Measurements from ENCODE around the gene FSCN2. TPM values are rescaled to one million over a fixed set of nuclear protein-coding genes. Genes with fewer than 3 reads are reported as not detected.

Gene FSCN2
- total and polyA plus RNA-seq, 2 experiments from 2014 or later, result 0.13 to 1.6 TPM

DNA sequence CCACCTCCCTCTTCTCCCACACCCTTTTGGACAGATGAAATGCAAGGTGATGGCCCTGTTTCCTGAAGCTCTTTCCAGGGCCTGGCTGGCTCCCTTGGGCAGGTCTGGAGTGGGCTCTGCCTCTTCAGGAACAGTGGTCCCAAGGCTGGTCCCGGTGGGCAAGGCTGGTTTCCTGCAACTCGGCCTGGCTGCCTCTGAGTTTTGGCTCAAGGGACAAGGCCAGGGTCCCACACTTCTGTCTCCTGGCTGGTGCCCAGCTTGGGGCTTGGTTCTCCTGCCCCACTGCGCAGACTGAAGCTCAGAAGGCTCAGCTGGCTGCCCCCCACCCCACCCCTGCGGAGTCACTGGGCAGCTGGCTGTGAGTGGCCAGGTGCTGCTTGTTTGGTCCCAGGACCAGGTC is 11.7 kb upstream of the FSCN2 start:
- peaks cover 18% of the 10 kb centered on the region for H3K4me1 Mint-ChIP-seq
- peaks cover 7% of the 10 kb centered on the region for H3K36me3 ChIP-seq (ENCODE audit: insufficient read depth)
- no peak overlapping the region for H3K27ac Mint-ChIP-seq
- TF ChIP-seq ZNF331 (CRISPR knock-in tag; IDR thresholded peaks at IDR 0.05; ENCODE audit: low read depth), result no peak
- no peak for TF ChIP-seq ZNF462 (CRISPR knock-in tag; IDR thresholded peaks at IDR 0.05)
- TF ChIP-seq JUNB (IDR thresholded peaks at IDR 0.05; ENCODE audit: unreplicated experiment), result no peak
- no peak for TF ChIP-seq ZNF114 (CRISPR knock-in tag; IDR thresholded peaks at IDR 0.05)
- TF ChIP-seq STAT1 (IDR thresholded peaks at IDR 0.05; ENCODE audit: unreplicated experiment), result no peak
- TF ChIP-seq EZH2 (IDR thresholded peaks at IDR 0.05; ENCODE audit: low read depth, unreplicated experiment), result no peak
- TF ChIP-seq EZH2phosphoT487 (IDR thresholded peaks at IDR 0.05; ENCODE audit: unreplicated experiment), result no peak
- TF ChIP-seq, protein P1, sequence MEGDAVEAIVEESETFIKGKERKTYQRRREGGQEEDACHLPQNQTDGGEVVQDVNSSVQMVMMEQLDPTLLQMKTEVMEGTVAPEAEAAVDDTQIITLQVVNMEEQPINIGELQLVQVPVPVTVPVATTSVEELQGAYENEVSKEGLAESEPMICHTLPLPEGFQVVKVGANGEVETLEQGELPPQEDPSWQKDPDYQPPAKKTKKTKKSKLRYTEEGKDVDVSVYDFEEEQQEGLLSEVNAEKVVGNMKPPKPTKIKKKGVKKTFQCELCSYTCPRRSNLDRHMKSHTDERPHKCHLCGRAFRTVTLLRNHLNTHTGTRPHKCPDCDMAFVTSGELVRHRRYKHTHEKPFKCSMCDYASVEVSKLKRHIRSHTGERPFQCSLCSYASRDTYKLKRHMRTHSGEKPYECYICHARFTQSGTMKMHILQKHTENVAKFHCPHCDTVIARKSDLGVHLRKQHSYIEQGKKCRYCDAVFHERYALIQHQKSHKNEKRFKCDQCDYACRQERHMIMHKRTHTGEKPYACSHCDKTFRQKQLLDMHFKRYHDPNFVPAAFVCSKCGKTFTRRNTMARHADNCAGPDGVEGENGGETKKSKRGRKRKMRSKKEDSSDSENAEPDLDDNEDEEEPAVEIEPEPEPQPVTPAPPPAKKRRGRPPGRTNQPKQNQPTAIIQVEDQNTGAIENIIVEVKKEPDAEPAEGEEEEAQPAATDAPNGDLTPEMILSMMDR (conservative IDR thresholded peaks at IDR 0.05; ENCODE audit: low read depth in 2 of 2), result no peak
- TF ChIP-seq, protein P2, sequence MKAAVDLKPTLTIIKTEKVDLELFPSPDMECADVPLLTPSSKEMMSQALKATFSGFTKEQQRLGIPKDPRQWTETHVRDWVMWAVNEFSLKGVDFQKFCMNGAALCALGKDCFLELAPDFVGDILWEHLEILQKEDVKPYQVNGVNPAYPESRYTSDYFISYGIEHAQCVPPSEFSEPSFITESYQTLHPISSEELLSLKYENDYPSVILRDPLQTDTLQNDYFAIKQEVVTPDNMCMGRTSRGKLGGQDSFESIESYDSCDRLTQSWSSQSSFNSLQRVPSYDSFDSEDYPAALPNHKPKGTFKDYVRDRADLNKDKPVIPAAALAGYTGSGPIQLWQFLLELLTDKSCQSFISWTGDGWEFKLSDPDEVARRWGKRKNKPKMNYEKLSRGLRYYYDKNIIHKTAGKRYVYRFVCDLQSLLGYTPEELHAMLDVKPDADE (IDR thresholded peaks at IDR 0.05), result no peak
- no peak for TF ChIP-seq CREB1 (CRISPR knock-in tag; IDR thresholded peaks at IDR 0.05; ENCODE audit: low read depth)
- TF ChIP-seq, protein P3, sequence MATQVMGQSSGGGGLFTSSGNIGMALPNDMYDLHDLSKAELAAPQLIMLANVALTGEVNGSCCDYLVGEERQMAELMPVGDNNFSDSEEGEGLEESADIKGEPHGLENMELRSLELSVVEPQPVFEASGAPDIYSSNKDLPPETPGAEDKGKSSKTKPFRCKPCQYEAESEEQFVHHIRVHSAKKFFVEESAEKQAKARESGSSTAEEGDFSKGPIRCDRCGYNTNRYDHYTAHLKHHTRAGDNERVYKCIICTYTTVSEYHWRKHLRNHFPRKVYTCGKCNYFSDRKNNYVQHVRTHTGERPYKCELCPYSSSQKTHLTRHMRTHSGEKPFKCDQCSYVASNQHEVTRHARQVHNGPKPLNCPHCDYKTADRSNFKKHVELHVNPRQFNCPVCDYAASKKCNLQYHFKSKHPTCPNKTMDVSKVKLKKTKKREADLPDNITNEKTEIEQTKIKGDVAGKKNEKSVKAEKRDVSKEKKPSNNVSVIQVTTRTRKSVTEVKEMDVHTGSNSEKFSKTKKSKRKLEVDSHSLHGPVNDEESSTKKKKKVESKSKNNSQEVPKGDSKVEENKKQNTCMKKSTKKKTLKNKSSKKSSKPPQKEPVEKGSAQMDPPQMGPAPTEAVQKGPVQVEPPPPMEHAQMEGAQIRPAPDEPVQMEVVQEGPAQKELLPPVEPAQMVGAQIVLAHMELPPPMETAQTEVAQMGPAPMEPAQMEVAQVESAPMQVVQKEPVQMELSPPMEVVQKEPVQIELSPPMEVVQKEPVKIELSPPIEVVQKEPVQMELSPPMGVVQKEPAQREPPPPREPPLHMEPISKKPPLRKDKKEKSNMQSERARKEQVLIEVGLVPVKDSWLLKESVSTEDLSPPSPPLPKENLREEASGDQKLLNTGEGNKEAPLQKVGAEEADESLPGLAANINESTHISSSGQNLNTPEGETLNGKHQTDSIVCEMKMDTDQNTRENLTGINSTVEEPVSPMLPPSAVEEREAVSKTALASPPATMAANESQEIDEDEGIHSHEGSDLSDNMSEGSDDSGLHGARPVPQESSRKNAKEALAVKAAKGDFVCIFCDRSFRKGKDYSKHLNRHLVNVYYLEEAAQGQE (IDR thresholded peaks at IDR 0.05; ENCODE audit: unreplicated experiment), result no peak
- no peak for TF ChIP-seq POLR2AphosphoS5 (IDR thresholded peaks at IDR 0.05; ENCODE audit: low read depth)
- TF ChIP-seq NANOG (IDR thresholded peaks at IDR 0.05; ENCODE audit: borderline replicate concordance), result no peak
- H3K27ac ChIP-seq (ENCODE audit: low read depth), result no peak overlapping the region
- peaks cover 51% of the 10 kb centered on the region for H3K27me3 Mint-ChIP-seq (ENCODE audit: insufficient read depth, low read depth, poor library complexity)
- peaks cover 7% of the 10 kb centered on the region for H3K9me3 Mint-ChIP-seq
- peaks cover 22% of the 10 kb centered on the region for H3K4me1 ChIP-seq (ENCODE audit: insufficient read depth)
- H3K4me3 ChIP-seq, result no peak overlapping the region
- DNase-seq (ENCODE audit: low spot score), result no peak
- peaks cover 9% of the 10 kb centered on the region for H3K36me3 Mint-ChIP-seq (ENCODE audit: low read depth)
- peaks cover 34% of the 10 kb centered on the region for H3K27me3 ChIP-seq (ENCODE audit: insufficient read depth)
- H3K4me3 Mint-ChIP-seq, result peak overlapping the region; percentile 87
- no peak overlapping the region for H2AFZ ChIP-seq
- H3K79me2 ChIP-seq (replicated peaks; ENCODE audit: insufficient read depth), result peaks cover 28% of the 10 kb centered on the region
- H3F3A ChIP-seq (replicated peaks; ENCODE audit: low read depth), result peaks cover 28% of the 10 kb centered on the region
- peaks cover 15% of the 10 kb centered on the region for H4K20me1 ChIP-seq (replicated peaks; ENCODE audit: insufficient read depth)
- peak overlapping the region; percentile 78; the same call in 1 of the 2 replicates for H3K4me2 ChIP-seq
- no peak for ATAC-seq
- H3K9me2 ChIP-seq (ENCODE audit: insufficient read depth), result no peaks in the 10 kb centered on the region
